Loucy (cell line): ENCODE results near the gene TRAPPC3L.

ENCODE experiments used
- H2AFZ ChIP-seq: fragments of 200-600 bp; sonication (generic); 2 replicates; pipeline ENCODE4 v1.6.0; 2016; ENCODE audit warnings: antibody characterized with exemption, mild to moderate bottlenecking, low read length, moderate library complexity
- H3F3A ChIP-seq: fragments of 200-600 bp; 2 replicates; pipeline ENCODE4 v1.6.0; 2016; ENCODE audit warnings: antibody characterized with exemption, low read depth, mild to moderate bottlenecking
- H3K27me3 ChIP-seq: fragments of 200-600 bp; sonication (generic); 2 replicates; pipeline ENCODE4 v1.6.1; 2014; ENCODE audit warnings: low read length, mild to moderate bottlenecking; ENCODE audit not compliant: insufficient read depth, poor library complexity, severe bottlenecking
- H3K36me3 ChIP-seq: fragments of 200-600 bp; sonication (generic); 2 replicates; pipeline ENCODE4 v1.6.1; 2016; ENCODE audit warnings: low read length; ENCODE audit not compliant: insufficient read depth
- H3K4me1 ChIP-seq: fragments of 200-600 bp; sonication (generic); 2 replicates; pipeline ENCODE4 v1.5.1; 2014; ENCODE audit warnings: low read length, mild to moderate bottlenecking; ENCODE audit not compliant: insufficient read depth, poor library complexity, severe bottlenecking
- H3K4me2 ChIP-seq: fragments of 200-600 bp; sonication (generic); 2 replicates; pipeline ENCODE4 v1.6.0; 2014; ENCODE audit warnings: antibody characterized with exemption, low read length, low read depth, mild to moderate bottlenecking; ENCODE audit not compliant: poor library complexity, severe bottlenecking
- H3K4me3 ChIP-seq: fragments of 200-600 bp; sonication (generic); 2 replicates; pipeline ENCODE4 v1.5.1; 2014; ENCODE audit warnings: low read length, mild to moderate bottlenecking, mixed read lengths; ENCODE audit not compliant: poor library complexity, severe bottlenecking
- H3K79me2 ChIP-seq: fragments of 200-600 bp; sonication (generic); 2 replicates; pipeline ENCODE4 v1.6.1; 2014; ENCODE audit warnings: low read length; ENCODE audit not compliant: insufficient read depth
- H3K9ac ChIP-seq: fragments of 200-600 bp; sonication (generic); 2 replicates; pipeline ENCODE4 v1.6.0; 2014; ENCODE audit warnings: mild to moderate bottlenecking, low read depth, low read length, moderate library complexity; ENCODE audit not compliant: poor library complexity, severe bottlenecking
- H3K9me2 ChIP-seq: fragments of 200-600 bp; sonication (generic); replicated peaks from 2 replicates; pipeline ENCODE4 v1.6.1; 2016; ENCODE audit warnings: low read depth, low read length, mixed read lengths
- H3K9me3 ChIP-seq: fragments of 200-600 bp; sonication (generic); 2 replicates; pipeline ENCODE4 v1.6.1; 2014; ENCODE audit warnings: mild to moderate bottlenecking, antibody characterized with exemption, low read length, low read depth; ENCODE audit not compliant: insufficient read depth
- H4K20me1 ChIP-seq: fragments of 200-600 bp; sonication (generic); 2 replicates; pipeline ENCODE4 v1.6.0; 2014; ENCODE audit warnings: antibody characterized with exemption, low read length, mild to moderate bottlenecking; ENCODE audit not compliant: insufficient read depth, poor library complexity, severe bottlenecking
- CTCF ChIP-seq: fragments of 200-600 bp; sonication (generic); conservative IDR thresholded peaks from 2 replicates; pipeline ENCODE4 v1.5.1; 2014; ENCODE audit warnings: mild to moderate bottlenecking, antibody characterized with exemption, low read length
- EZH2phosphoT487 ChIP-seq: fragments of 200-600 bp; IDR thresholded peaks from 2 replicates; pipeline ENCODE4 v1.6.1; 2018; ENCODE audit warnings: antibody characterized with exemption, mild to moderate bottlenecking, moderate library complexity, borderline replicate concordance

The TRAPPC3L gene

GRCh38 chr6:116528133-116528532 is 17.4 kb downstream of the TRAPPC3L start:
- H3K27me3 ChIP-seq, result no peaks in the 10 kb centered on the region
- H3K9ac ChIP-seq, result no peak overlapping the region
- H3K79me2 ChIP-seq, result no peaks in the 10 kb centered on the region
- no peak overlapping the region for H2AFZ ChIP-seq
- H3K9me3 ChIP-seq, result no peaks in the 10 kb centered on the region
- peaks cover 4% of the 10 kb centered on the region for H3K4me1 ChIP-seq
- no peak overlapping the region for H3K4me2 ChIP-seq
- no peaks in the 10 kb centered on the region for H3K36me3 ChIP-seq
- no peak overlapping the region for H3K4me3 ChIP-seq
- no peaks in the 10 kb centered on the region for H3F3A ChIP-seq
- TF ChIP-seq EZH2phosphoT487 (no peak), CTCF (no peak)
- no peaks in the 10 kb centered on the region for H3K9me2 ChIP-seq
- no peaks in the 10 kb centered on the region for H4K20me1 ChIP-seq

- Histone ChIP-seq H3K4me3 (no peak overlapping the region), H4K20me1 (no peaks in the 10 kb centered on the region), H3K4me2 (no peak overlapping the region), H3K9ac (no peak overlapping the region), H3K36me3 (no peaks in the 10 kb centered on the region), H3K27me3 (no peaks in the 10 kb centered on the region), H3K4me1 (no peaks in the 10 kb centered on the region), H3K9me2 (no peaks in the 10 kb centered on the region), H2AFZ (no peak overlapping the region), H3K79me2 (no peaks in the 10 kb centered on the region), H3F3A (no peaks in the 10 kb centered on the region), H3K9me3 (no peaks in the 10 kb centered on the region)
- no peak for TF ChIP-seq CTCF
- no peak for TF ChIP-seq EZH2phosphoT487
Observed at GRCh38 chr6:116524236-116524635, 21.2 kb downstream of the TRAPPC3L start.

GRCh38 chr6:116522896-116523295 is 22.6 kb downstream of the TRAPPC3L start:
- TF ChIP-seq CTCF, result no peak
- no peak for TF ChIP-seq EZH2phosphoT487
- H3K79me2 ChIP-seq, result no peaks in the 10 kb centered on the region

More at GRCh38 chr6:116522896-116523295, 22.6 kb downstream of the TRAPPC3L start:
- Histone ChIP-seq H3F3A (no peaks in the 10 kb centered on the region), H3K27me3 (no peaks in the 10 kb centered on the region), H3K4me3 (no peak overlapping the region), H4K20me1 (no peaks in the 10 kb centered on the region), H3K9ac (no peak overlapping the region), H3K4me1 (no peaks in the 10 kb centered on the region), H3K9me2 (no peaks in the 10 kb centered on the region), H3K9me3 (no peaks in the 10 kb centered on the region), H3K4me2 (no peak overlapping the region), H3K36me3 (no peaks in the 10 kb centered on the region), H2AFZ (no peak overlapping the region; the same call in 1 of the 2 replicates)
